Upper lobe of right lung (tissue), 1 donor: Measurements from ENCODE around the gene NELL1. TPM values are rescaled to one million over a fixed set of nuclear protein-coding genes. Genes with fewer than 3 reads are reported as not detected.

ENCODE experiments used
- ATAC-seq: fragments of 200-7000 bp; cut with Tn5 transposase; one replicate; pipeline ENCODE4 v1.9.1; 2020; ENCODE audit warnings: mild to moderate bottlenecking, moderate library complexity
- DNase-seq: peaks from one replicate; pipeline ENCODE4 v3.0.0-alpha.2; 2020
- H3K27ac ChIP-seq: fragments of 200-600 bp; one replicate; pipeline ENCODE4 v1.8.0; 2022
- H3K27me3 ChIP-seq: fragments of 200-600 bp; one replicate; pipeline ENCODE4 v1.8.0; 2022; ENCODE audit warnings: mild to moderate bottlenecking
- H3K36me3 ChIP-seq: fragments of 200-600 bp; one replicate; pipeline ENCODE4 v1.8.0; 2022
- H3K4me1 ChIP-seq: fragments of 200-600 bp; one replicate; pipeline ENCODE4 v1.8.0; 2022
- H3K4me3 ChIP-seq: fragments of 200-600 bp; one replicate; pipeline ENCODE4 v1.8.0; 2022; ENCODE audit warnings: mild to moderate bottlenecking
- H3K9me3 ChIP-seq: fragments of 200-600 bp; one replicate; pipeline ENCODE4 v1.8.0; 2022
- intact Hi-C: fragments of 100-400 bp; cut with DNase I; formaldehyde crosslinking; loops from one replicate; pipeline ENCODE4 v1.11.0; 2022
- total RNA-seq: library from RNA; stranded (reverse); fragmentation: NEBNext Ultra II Directional; extraction: Animal tissue kit (Norgen Biotek cat#: 25700); gene quantifications from one replicate; pipeline ENCODE4 v1.2.1, GENCODE V29; 2021
- TF ChIP-seq, protein P1 (sequence below): fragments of 200-600 bp; IDR thresholded peaks from one replicate; pipeline ENCODE4 v1.8.0; 2022; ENCODE audit warnings: antibody characterized with exemption
- donor health status: DM: no; HTN: yes; CAD: no; lungs with severe emphysema.

Gene NELL1
- total RNA-seq, 1 donor from 2014 or later = not detected

GRCh38 chr11:21447871-21448270 lies 778.5 kb downstream of the NELL1 start:
- TF ChIP-seq, protein P1, sequence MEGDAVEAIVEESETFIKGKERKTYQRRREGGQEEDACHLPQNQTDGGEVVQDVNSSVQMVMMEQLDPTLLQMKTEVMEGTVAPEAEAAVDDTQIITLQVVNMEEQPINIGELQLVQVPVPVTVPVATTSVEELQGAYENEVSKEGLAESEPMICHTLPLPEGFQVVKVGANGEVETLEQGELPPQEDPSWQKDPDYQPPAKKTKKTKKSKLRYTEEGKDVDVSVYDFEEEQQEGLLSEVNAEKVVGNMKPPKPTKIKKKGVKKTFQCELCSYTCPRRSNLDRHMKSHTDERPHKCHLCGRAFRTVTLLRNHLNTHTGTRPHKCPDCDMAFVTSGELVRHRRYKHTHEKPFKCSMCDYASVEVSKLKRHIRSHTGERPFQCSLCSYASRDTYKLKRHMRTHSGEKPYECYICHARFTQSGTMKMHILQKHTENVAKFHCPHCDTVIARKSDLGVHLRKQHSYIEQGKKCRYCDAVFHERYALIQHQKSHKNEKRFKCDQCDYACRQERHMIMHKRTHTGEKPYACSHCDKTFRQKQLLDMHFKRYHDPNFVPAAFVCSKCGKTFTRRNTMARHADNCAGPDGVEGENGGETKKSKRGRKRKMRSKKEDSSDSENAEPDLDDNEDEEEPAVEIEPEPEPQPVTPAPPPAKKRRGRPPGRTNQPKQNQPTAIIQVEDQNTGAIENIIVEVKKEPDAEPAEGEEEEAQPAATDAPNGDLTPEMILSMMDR = no peak
- DNase-seq (no peak), ATAC-seq (no peak)
- intact Hi-C loops = no loop called here
- no peaks in the 10 kb centered on the region for H3K27me3 ChIP-seq
- no peak overlapping the region for H3K27ac ChIP-seq
- no peaks in the 10 kb centered on the region for H3K36me3 ChIP-seq
- no peaks in the 10 kb centered on the region for H3K4me1 ChIP-seq
- no peaks in the 10 kb centered on the region for H3K9me3 ChIP-seq
- no peak overlapping the region for H3K4me3 ChIP-seq

- Histone ChIP-seq H3K4me1 (no peaks in the 10 kb centered on the region), H3K36me3 (no peaks in the 10 kb centered on the region), H3K27me3 (no peaks in the 10 kb centered on the region), H3K4me3 (no peak overlapping the region), H3K9me3 (no peaks in the 10 kb centered on the region), H3K27ac (no peak overlapping the region)
- ATAC-seq (no peak), DNase-seq (no peak)
- intact Hi-C loops = no loop called here
- TF ChIP-seq, protein P1 = no peak
Observed at GRCh38 chr11:21456186-21456585, 786.8 kb downstream of the NELL1 start.

GRCh38 chr11:21460082-21460481 lies 790.7 kb downstream of the NELL1 start:
- no peak for DNase-seq
- H3K36me3 ChIP-seq = no peaks in the 10 kb centered on the region
- no peak for ATAC-seq
- no peaks in the 10 kb centered on the region for H3K9me3 ChIP-seq
- no peaks in the 10 kb centered on the region for H3K4me1 ChIP-seq
- TF ChIP-seq, protein P1 = no peak
- intact Hi-C loops = no loop called here
- H3K27me3 ChIP-seq = no peaks in the 10 kb centered on the region
- H3K4me3 ChIP-seq = no peak overlapping the region
- H3K27ac ChIP-seq = no peak overlapping the region

DNA sequence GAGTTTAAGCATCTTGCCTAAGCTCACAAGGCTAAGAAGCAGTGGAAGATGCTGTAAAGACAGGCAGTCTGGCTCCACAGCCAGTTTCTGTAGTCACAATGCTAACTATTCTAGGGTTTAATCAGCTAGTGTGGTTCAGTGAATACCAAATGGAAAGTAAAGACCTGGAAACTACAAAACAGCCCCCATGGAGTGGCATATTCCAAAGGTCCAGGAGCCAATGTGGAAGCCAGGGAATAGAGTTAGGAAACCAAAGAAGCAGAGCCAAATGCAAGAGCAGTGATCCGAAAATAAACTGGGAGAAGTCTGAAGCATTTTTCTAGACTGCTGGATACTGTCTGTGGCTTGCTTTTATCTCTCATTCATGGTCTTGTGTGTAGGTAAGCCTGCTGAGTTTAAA lies 792.3 kb downstream of the NELL1 start:
- no peaks in the 10 kb centered on the region for H3K27me3 ChIP-seq
- intact Hi-C loops = no loop called here
- no peak for DNase-seq
- H3K27ac ChIP-seq = no peak overlapping the region
- TF ChIP-seq, protein P1 = no peak
- no peak overlapping the region for H3K4me3 ChIP-seq
- H3K4me1 ChIP-seq = no peaks in the 10 kb centered on the region
- no peaks in the 10 kb centered on the region for H3K9me3 ChIP-seq
- no peaks in the 10 kb centered on the region for H3K36me3 ChIP-seq
- no peak for ATAC-seq

DNA sequence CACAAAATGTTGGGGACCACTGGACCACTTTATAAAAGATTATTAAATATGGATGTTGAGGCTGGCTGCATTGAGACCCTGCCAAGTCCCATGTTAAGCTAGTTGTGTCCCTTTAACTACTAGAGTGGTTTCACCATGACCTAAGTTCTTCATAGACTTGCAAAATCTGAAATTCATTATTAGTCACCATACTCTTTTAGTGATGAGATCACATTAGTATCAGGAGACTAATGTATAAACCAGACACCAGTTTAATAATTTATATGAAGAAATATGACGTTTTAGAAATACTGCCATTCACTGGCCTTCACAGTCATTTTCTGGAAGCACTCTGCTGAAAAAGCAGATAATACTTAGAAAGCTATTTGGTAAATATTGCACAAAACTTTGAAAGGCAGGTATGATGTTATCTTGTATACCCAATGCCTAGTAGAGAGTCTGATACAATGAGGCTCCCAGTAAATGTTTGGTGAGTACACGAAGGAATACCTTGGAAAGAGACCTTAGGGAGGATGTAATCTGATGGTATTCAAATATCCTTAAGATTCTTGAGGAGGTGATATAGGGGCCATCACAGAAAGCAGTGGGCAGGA lies 795.3 kb downstream of the NELL1 start:
- no peaks in the 10 kb centered on the region for H3K9me3 ChIP-seq
- H3K4me3 ChIP-seq = no peak overlapping the region
- intact Hi-C loops = no loop called here
- H3K36me3 ChIP-seq = no peaks in the 10 kb centered on the region
- H3K4me1 ChIP-seq = no peaks in the 10 kb centered on the region
- ATAC-seq = no peak
- TF ChIP-seq, protein P1 = no peak
- H3K27ac ChIP-seq = no peak overlapping the region
- no peaks in the 10 kb centered on the region for H3K27me3 ChIP-seq
- DNase-seq = no peak

GRCh38 chr11:21465203-21465602 lies 795.8 kb downstream of the NELL1 start:
- H3K9me3 ChIP-seq = no peaks in the 10 kb centered on the region

More at GRCh38 chr11:21465203-21465602, 795.8 kb downstream of the NELL1 start:
- no peaks in the 10 kb centered on the region for H3K36me3 ChIP-seq
- no peak for DNase-seq
- H3K4me3 ChIP-seq = no peak overlapping the region
- no peaks in the 10 kb centered on the region for H3K4me1 ChIP-seq
- no peak for ATAC-seq
- TF ChIP-seq, protein P1 = no peak
- H3K27ac ChIP-seq = no peak overlapping the region
- H3K27me3 ChIP-seq = no peaks in the 10 kb centered on the region
- intact Hi-C loops = no loop called here
